ENCODE data around the gene D2HGDH.
"Not testable (repeated sequence)": the region's sequence is repeated elsewhere in the genome, so short reads cannot be mapped to it uniquely, and the experiment has no call there.

The D2HGDH gene

GRCh38 chr2:241810307-241811200 lies 76.1 kb downstream of the D2HGDH start:
- no peak for DNase-seq

- no peak for DNase-seq
Measured at GRCh38 chr2:241811201-241811951, 76.9 kb downstream of the D2HGDH start.

- DNase-seq: no peak
Measured at GRCh38 chr2:241811952-241812729, 77.7 kb downstream of the D2HGDH start.

GRCh38 chr2:241812730-241813643 lies 78.6 kb downstream of the D2HGDH start:
- no peak for DNase-seq

DNA sequence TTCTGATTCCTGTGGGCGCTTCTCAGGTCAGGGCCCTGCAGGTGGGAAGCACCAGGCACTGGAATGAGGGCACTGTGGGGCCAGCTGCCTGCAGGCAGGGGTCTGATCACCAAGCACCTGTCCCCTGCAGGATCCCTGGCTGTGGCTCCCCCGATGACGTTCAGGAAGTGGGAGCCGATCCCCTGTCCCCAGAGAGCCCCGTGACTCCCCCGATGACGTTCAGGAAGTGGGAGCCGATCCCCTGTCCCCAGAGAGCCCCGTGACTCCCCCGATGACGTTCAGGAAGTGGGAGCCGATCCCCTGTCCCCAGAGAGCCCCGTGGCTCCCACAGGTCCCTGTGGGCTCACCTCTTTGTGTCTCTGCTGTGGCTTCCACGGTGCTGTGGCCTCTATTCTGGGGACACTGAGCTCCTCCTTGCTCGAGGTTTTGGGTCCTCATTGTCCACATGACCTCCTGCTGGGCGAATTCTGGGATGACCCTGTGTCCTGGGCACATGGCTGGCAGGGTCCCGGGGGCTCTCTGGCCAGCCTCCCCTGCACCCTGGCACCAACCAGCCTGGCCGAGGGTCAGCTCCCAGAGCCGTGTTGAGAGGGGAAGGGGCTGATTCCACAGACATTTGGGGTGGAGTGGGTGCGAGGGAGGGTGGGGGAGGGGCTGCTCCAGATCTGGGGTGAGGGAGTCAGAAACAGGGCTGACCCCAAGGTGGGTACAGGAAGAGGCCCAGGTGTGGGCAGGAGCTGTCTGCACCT lies 79.4 kb downstream of the D2HGDH start:
- no peak for DNase-seq

DNA sequence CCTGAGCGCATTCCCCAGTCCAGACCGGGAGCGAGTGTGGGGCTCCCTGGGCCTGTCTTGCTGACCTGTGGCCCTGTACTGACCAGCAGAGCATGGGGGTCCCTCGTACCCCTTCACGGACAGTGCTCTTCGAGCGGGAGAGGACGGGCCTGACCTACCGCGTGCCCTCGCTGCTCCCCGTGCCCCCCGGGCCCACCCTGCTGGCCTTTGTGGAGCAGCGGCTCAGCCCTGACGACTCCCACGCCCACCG lies 79.9 kb downstream of the D2HGDH start:
- DNase-seq: no peak

DNA sequence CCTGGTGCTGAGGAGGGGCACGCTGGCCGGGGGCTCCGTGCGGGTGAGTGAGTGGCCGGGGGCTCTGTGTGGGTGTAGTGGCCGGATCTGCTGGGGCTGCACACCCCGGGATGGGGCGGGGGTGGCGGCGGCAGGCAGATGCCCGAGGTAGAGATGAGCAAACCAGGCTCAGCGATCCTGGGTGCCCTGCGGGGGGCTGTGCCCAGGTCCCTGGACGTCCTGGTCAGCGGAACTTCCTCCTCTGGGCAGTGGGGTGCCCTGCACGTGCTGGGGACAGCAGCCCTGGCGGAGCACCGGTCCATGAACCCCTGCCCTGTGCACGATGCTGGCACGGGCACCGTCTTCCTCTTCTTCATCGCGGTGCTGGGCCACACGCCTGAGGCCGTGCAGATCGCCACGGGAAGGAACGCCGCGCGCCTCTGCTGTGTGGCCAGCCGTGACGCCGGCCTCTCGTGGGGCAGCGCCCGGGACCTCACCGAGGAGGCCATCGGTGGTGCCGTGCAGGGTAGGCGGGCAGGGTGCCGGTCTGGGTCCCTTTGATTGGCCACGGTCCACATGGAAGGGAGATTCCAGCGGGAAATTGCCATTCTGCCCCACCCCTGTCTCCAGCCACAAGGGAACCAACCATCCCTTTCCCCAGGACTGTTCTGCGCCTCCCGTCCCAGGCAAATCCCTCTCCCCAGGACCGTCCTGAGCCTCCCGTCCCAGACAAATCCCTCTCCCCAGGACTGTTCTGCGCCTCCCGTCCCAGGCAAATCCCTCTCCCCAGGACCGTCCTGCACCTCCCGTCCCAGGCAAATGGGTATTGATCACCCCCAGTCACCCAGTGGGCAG lies 80.4 kb downstream of the D2HGDH start:
- no peak for DNase-seq

DNA sequence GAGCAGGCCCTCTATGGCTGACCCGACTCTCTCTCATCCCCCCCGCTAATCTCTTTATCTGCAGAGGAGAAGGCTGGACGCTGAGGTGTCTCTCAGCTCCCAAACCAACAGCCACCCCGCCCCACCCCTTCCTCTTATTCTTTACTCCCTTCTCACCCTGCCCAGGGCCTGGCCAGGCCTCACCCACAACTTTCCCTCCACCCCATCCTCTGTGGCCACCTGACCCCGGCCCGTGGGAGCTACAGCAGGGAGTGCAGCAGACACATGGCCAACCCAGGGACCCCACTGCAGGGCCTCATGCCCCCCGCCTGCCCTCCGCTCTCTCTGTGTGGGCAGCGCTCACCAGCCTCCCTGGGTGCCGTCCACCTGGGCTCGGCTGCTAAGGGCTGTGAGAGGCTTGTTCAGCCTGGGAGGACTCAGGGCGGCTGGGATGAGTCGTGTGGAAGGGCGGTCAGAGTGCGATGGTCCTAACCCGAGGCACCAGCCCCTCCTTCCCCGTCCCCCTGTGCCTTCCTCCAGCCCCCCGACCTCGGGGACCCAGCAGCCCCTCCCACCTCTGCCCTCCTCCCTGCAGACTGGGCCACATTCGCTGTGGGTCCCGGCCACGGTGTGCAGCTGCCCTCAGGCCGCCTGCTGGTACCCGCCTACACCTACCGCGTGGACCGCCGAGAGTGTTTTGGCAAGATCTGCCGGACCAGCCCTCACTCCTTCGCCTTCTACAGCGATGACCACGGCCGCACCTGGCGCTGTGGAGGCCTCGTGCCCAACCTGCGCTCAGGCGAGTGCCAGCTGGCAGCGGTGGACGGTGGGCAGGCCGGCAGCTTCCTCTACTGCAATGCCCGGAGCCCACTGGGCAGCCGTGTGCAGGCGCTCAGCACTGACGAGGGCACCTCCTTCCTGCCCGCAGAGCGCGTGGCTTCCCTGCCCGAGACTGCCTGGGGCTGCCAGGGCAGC lies 81.3 kb downstream of the D2HGDH start:
- DNase-seq: no peak

DNA sequence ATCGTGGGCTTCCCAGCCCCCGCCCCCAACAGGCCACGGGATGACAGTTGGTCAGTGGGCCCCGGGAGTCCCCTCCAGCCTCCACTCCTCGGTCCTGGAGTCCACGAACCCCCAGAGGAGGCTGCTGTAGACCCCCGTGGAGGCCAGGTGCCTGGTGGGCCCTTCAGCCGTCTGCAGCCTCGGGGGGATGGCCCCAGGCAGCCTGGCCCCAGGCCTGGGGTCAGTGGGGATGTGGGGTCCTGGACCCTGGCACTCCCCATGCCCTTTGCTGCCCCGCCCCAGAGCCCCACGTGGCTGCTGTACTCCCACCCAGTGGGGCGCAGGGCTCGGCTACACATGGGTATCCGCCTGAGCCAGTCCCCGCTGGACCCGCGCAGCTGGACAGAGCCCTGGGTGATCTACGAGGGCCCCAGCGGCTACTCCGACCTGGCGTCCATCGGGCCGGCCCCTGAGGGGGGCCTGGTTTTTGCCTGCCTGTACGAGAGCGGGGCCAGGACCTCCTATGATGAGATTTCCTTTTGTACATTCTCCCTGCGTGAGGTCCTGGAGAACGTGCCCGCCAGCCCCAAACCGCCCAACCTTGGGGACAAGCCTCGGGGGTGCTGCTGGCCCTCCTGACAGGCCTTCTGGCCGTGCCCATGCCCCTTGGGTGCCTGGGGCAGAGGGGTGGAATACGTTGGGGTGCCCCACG lies 82.1 kb downstream of the D2HGDH start:
- no peak for DNase-seq

DNA sequence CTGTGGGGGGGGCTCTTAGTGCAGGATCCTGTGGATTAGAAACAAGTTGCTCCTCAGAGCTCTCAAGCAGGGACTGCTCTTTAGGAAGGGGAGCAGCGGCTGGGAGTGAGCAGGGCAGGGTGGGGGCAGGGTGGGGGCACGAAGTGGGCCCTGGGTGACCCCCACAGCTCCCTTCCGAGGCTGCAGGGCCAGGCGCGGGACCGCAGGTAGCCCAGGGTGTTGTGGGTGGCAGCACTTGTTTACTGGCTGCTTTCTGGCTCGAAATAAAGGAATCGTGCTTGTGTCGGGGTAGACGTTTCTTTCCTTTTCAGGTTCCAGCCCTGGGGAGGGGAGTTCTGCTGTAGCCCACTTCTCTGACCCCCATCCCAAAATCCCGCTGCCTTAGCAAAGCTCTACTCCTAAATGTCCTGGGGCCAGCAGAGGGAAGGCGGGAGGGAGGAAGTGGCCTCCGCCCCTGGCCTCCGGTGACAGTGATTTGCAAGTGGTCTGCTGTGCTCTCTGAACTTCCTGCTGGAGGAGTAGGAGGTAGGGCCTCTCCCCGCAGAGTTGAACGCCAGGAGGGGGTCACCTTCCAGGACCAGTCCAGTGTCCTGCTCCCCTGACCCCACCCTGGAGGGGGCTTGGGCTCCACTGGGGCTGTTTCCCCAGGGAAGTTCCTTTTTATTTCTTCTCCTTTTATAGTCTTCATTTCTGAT lies 82.8 kb downstream of the D2HGDH start:
- DNase-seq: no peak

DNA sequence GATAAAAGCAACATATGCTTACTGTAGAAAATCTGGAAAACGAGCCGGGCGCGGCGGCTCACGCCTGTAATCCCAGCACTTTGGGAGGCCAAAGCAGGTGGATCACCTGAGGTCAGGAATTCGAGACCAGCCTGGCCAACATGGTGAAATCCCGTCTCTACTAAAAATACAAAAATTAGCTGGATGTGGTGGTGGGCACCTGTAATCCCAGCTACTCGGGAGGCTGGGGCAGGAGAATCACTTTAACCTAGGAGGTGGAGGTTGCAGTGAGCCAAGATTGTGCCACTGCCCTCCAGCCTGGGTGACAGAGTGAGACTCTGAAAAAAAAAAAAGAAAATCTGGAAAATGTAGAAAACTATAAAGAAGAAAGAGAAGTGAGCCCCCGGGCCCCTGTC lies 83.4 kb downstream of the D2HGDH start:
- DNase-seq: not testable (repeated sequence)

Data from NCI-H345 (cell line).